ENCODE results near the gene CD248.
"Not testable (repeated sequence)": the region's sequence is repeated elsewhere in the genome, so short reads cannot be mapped to it uniquely, and the experiment has no call there.

The CD248 gene

GRCh38 chr11:66311965-66312548 is 4.8 kb downstream of the CD248 start:
- peak; percentile 97 for DNase-seq

- DNase-seq: no peak
These were observed 5.3 kb downstream of the CD248 start for GRCh38 chr11:66311470-66311964.

DNA sequence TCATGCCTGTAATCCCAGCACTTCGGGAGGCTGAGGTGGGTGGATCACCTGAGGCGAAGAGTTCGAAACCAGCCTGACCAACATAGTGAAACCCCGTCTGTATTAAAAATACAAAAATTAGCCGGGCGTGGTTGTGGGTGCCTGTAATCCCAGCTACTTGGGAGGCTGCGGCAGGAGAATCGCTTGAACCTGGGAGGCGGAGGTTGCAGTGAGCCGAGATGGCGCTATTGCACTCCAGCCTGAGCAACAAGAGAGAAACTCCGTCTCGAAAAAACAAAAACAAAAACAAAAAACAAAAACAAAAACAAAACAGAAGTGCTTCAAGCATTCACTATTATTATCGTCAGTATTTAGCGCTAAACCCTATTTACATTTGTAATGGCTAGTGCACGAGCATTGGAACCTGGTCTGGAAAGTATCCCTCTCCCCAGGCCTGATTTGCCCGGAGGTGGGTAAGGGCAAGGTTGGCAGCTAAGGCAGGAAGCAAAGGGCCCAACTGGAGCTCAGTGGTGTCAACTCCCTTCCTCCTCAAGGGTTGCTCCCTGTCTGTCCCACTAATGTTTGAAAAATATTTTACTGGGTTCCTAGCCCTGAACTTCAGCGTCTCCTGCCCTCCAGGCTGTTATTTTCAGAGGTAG is 5.9 kb downstream of the CD248 start:
- DNase-seq: not testable (repeated sequence)

DNA sequence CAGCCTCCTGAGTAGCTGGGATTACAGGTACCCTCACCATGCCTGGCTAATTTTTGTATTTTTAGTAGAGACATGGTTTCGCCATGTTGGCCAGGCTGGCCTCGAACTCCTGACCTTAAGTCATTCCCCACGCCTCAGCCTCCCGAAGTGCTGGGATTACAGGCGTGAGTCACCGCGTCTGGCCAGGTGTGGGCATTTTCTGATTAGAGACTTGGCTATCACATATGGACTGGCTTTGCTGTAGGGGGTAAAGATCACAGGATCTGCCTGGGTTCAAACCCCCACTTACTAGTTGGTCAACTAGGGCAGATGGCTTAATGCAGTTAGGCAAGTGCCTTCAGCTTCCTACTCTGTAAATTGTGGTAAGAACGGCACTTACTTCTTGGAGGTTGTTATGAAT is 6.5 kb downstream of the CD248 start:
- DNase-seq: no peak

DNA sequence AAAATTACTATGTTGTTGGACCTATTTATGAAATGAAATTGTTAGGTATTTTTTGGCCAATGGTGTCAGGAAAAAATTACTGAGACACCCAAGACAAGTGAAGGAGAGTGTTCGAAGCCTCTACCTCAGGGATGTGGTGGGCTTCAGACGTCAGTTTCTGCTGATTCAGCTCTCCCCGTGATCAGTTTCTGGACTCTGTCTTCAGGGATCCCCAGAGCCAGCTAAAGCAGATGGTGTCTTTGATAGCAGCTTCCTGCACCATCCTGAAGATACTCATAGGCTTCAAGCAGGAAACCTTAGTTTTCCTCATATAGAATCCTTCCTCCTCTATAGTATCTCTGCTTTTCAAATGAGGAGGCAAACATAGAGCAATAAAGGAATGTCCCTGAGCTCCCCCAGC is 7.4 kb downstream of the CD248 start:
- DNase-seq: no peak

GRCh38 chr11:66302656-66303055 is 14.2 kb downstream of the CD248 start:
- DNase-seq: no peak

DNA sequence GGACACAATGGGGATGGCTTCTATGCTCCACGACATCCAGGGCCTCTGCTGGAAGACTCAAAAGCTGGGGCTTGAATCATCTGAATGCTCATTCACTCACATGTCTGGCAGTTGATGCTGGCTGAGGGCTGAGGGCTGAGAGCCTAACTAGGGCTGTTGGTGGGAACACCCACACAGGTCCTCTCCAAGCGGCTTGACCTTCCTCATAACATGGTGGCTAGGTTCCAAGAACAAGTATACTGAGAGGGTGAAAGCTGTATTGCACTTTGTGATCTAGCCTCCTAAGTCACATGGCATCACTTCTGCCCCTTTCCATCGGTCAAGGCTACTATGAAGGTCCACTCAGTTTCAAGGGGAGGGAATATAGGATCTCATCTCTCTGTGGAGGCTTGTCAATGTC is 17.7 kb downstream of the CD248 start:
- no peak for DNase-seq

DNA sequence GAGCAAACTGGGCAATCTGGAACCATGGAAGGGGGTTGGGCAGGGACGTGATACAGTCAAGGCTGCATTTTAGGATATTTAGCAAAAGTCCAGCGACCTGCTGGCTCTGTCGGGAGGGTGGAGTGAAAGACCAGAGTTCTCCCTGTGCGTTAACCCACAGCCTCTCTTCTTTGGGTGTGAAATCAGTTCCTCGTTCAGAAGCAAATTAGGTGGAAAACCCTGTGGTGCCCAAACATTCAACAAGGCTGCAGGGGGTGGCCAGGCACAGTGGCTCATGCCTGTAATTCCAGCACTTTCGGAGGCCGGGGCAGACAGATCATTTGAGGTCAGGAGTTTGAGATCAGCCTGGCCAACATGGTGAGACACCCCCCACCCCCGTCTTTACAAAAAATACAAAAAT is 19.2 kb downstream of the CD248 start:
- no peak for DNase-seq

GRCh38 chr11:66294626-66295620 is 21.9 kb downstream of the CD248 start:
- DNase-seq: no peak

DNA sequence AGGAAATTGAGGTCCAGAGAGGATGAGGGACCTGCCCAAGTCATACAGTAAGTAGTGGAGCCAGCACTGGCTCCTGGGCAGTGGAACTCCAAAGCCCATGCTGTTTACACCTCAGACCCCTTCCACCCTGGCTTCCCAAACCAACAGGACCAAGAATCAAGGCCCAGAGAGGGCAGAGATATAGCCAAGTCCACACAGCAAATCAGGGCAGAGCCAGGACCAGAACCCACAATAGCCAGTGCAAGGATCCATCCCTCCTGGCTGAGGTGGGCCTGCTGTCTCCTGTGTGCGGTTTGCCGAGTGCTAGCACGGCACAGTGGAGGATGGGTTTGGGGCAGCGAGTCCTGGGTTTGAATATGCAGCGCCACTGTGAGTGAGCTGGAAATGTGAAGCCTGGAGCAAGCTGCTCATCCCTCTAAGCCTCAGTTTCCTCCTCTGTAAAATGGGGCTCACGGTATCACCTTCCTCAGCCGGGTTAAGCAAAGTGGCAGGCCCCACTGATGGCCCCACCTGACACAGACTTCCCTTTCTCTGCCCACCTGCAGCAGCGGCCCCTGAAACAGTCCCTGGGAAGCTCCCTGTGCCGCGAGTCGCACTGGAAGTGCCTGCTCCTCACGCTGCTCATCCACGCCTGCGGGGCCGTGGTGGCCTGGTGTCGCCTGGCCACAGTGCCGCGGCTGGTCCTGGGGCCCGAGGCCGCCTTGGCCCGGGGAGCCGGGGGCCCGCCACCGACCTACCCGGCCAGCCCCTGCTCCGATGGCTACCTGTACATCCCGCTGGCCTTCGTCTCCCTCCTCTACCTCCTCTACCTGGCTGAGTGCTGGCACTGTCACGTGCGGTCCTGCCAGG is 22.8 kb downstream of the CD248 start:
- no peak for DNase-seq

DNA sequence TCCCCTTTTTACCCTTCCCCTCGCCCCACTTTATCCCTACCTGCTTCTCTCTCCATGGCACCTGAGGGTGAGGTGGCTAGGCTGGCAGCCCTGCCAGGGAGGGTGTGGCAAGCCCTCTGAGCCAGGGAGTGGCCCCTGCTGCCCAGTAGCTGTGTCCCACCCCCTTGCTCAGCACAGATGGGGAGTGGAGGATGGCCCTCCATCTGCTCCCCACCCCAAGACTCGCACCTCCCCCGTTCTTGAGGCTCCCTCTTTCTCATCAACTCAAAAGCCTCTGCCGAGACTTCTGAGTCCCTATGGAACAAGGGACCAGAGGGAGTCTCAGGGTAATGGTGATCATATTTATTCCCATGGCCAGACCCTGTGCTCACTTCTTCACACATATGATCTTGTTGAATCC is 23.5 kb downstream of the CD248 start:
- no peak for DNase-seq

GRCh38 chr11:66292543-66293332 is 24.1 kb downstream of the CD248 start:
- DNase-seq: no peak

DNA sequence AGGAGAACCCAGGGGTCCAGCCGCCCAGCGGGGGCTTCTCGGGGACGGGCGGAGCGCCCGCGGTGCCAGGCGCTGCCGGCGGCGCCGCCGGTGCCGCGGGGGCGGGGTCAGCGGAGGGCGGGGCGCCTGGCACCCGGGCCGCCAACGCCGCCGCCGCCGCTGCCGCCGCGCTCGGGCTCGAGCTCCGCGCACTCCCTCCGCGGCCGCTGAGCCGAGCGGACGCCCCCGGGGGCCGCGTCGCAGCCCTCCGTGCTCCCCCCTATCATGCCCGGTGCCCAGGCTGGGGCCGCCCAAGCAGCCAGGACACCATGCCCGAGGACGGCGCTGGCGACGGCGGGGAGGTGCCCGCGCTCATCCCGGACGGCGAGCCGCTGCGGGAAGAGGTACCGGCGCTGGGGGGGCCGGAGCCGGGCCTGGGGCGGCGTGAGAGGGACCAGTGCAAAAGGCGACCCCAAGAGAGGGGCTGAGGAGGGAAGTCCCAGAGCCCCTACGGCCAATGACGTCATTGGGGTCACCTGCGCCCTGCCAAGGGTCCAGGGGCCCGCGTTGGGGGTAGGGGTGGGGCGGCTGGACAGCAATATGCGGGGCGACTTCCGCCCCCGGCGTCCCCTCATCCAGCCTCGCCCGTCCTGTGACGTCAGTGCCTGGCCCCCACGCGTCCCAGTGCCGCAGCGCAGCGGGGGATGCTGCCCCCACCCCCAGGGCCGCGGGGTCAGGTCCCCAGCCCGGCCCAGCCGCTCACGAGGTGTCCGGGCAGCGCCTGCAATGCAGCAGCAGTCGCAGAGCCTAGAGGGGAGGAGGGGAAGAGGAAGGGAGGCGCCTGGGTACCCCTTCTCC is 24.9 kb downstream of the CD248 start, which contains the start of gene TMEM151A:
TSS of gene TMEM151A (plus strand) at position 189 of the 837 bp plus-strand sequence. CDS start at position 309, 120 bp downstream.
- DNase-seq: peak; percentile 24

GRCh38 chr11:66291303-66291705 is 25.5 kb downstream of the CD248 start:
- no peak for DNase-seq

- DNase-seq: no peak
These were observed 26.6 kb downstream of the CD248 start for GRCh38 chr11:66290330-66290621.

GRCh38 chr11:66289548-66290329 is 27.1 kb downstream of the CD248 start:
- DNase-seq: no peak

DNA sequence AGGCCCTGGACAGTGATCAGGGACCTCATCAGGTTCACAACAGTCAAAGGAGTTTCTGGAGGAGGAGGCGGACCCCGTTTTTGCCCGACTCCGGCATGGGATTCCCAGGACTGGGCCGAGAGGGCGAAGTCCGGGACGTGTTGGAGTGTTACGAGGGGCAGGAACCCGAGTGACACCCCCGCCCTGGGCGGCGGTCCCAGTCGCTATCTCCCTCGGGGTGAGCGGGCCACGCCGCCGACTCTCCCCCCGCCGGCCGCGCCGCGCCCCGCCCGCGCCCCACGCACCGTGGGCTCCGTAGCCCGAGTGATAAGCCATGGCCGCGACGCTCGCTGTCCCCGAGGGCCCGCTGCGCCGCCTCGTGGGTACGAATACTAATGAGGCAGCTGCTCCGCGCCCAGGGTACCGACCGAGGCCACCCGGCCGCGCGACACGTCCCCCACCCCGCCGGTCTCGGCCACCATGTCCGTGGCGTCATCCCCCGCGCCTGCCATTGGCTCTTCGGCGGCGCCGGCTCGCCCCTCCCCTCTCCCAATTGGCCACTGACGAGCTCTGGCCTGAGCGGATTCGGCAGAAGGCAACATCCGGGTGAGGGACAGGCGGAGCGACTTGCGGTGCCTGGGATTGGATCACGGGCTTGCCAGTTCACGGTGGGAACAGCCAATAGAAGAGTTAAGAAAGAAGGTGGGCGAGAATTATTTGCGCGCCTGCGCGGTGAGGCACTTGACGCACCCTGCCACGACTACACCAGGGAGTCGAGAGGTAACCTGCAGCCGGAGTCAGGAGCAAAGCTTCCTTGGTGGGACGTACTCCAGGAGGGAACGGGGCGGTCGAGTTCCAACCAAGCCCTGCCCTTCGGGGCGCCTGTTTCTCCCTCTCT is 27.9 kb downstream of the CD248 start, which contains the start of gene YIF1A:
TSS of gene YIF1A (minus strand) at position 473 of the 877 bp plus-strand sequence. CDS start at position 315, 158 bp downstream.
- DNase-seq: peak; percentile 99

GRCh38 chr11:66287889-66288670 is 28.8 kb downstream of the CD248 start:
- no peak for DNase-seq
